GM18499 (cell line): ENCODE results near the gene EXD3.

Experiments
- ATAC-seq: cut with Tn5 transposase; IDR thresholded peaks from one replicate; pipeline ENCODE4 v1.9.1; 2021; ENCODE audit warnings: moderate number of reproducible peaks; ENCODE audit not compliant: insufficient read depth, unreplicated experiment

Gene EXD3

GRCh38 chr9:137278061-137278701 is 144.8 kb downstream of the EXD3 start:
- no peak for ATAC-seq

GRCh38 chr9:137277329-137278041 is 145.5 kb downstream of the EXD3 start, which contains the start of gene TOR4A:
TSS of gene TOR4A (plus strand) at chr9:137277726. CDS start at chr9:137278690, 964 bp downstream.
- no peak for ATAC-seq

GRCh38 chr9:137276473-137277328 is 146.3 kb downstream of the EXD3 start:
- no peak for ATAC-seq

- no peak for ATAC-seq
Observed at GRCh38 chr9:137275588-137276472, 147.1 kb downstream of the EXD3 start.

GRCh38 chr9:137275203-137275587 is 147.8 kb downstream of the EXD3 start:
- no peak for ATAC-seq

- ATAC-seq = no peak
Observed at GRCh38 chr9:137273611-137274320, 149.2 kb downstream of the EXD3 start.

GRCh38 chr9:137273095-137273490 is 149.9 kb downstream of the EXD3 start:
- no peak for ATAC-seq

GRCh38 chr9:137272241-137273094 is 150.5 kb downstream of the EXD3 start:
- ATAC-seq = no peak

GRCh38 chr9:137271696-137272076 is 151.3 kb downstream of the EXD3 start:
- no peak for ATAC-seq

GRCh38 chr9:137270929-137271695 is 151.8 kb downstream of the EXD3 start:
- ATAC-seq = no peak

GRCh38 chr9:137269231-137269772 is 153.7 kb downstream of the EXD3 start:
- no peak for ATAC-seq

- no peak for ATAC-seq
Observed at GRCh38 chr9:137268538-137269201, 154.3 kb downstream of the EXD3 start.

- no peak for ATAC-seq
Observed at GRCh38 chr9:137267933-137268355, 155.0 kb downstream of the EXD3 start.

GRCh38 chr9:137266585-137267453 is 156.1 kb downstream of the EXD3 start:
- ATAC-seq = no peak

GRCh38 chr9:137266162-137266527 is 156.8 kb downstream of the EXD3 start:
- ATAC-seq = no peak

- no peak for ATAC-seq
Observed at GRCh38 chr9:137265496-137266161, 157.3 kb downstream of the EXD3 start.
